GM21390 (cell line): ENCODE measurements around the gene QRICH1.

Experiments used
- ATAC-seq: cut with Tn5 transposase; IDR thresholded peaks from one replicate; pipeline ENCODE4 v1.9.1; 2021; ENCODE audit not compliant: unreplicated experiment

QRICH1 gene, protein sequence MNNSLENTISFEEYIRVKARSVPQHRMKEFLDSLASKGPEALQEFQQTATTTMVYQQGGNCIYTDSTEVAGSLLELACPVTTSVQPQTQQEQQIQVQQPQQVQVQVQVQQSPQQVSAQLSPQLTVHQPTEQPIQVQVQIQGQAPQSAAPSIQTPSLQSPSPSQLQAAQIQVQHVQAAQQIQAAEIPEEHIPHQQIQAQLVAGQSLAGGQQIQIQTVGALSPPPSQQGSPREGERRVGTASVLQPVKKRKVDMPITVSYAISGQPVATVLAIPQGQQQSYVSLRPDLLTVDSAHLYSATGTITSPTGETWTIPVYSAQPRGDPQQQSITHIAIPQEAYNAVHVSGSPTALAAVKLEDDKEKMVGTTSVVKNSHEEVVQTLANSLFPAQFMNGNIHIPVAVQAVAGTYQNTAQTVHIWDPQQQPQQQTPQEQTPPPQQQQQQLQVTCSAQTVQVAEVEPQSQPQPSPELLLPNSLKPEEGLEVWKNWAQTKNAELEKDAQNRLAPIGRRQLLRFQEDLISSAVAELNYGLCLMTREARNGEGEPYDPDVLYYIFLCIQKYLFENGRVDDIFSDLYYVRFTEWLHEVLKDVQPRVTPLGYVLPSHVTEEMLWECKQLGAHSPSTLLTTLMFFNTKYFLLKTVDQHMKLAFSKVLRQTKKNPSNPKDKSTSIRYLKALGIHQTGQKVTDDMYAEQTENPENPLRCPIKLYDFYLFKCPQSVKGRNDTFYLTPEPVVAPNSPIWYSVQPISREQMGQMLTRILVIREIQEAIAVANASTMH

DNA sequence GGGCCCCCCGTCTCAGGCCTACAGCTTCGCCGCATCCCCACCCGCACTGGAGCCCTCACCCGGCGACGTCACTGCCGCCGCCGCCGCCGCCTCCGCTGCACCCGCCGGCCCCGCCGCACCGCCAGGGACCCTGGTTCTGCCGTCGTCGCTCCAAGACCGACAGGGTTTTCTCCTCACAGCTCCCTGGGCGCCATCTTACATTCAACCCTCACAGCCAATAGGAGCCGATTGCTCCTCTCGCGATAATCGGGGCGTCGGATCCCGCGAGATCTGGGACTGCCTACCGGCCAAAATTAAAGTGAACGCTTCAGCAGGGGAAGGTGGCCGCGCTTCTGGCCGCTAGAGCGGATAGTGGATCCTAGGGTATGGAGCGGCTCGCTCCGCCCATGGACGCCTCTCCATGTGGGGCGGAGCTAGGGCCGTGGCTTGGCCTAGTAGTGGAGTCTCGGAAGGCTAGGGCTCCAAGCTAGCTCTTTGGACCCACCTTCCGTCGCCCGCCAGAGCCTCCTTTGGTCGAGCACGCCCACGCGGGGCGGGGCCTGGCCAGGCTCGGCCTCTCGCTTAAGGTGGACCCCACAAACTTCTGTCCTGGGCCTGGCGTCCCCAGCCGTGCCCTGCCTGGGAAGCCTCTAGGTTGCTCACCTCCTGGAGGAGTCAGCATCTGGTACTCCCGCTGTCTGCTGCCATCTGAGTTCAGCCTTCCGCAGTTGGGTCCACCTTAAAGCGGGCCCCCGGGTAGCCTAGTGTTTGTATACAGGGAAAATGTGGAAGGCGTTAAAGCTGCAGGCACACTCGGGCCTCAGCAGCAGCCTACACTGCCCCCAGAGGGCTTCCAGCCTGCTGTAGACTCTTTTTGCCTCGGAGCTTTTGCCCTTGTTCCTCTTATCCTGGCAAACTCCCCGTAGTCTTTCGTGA lies at the start of gene QRICH1:
Gene QRICH1, minus strand, starts transcription at position 219 of the 915 bp plus-strand sequence. CDS start 17,054 bp downstream, outside the sequence.
- ATAC-seq, result peak; percentile 75

GRCh38 chr3:49140080-49140479 lies 46.2 kb upstream of the QRICH1 start:
- no peak for ATAC-seq

GRCh38 chr3:49135499-49135898 lies 41.6 kb upstream of the QRICH1 start:
- no peak for ATAC-seq

DNA sequence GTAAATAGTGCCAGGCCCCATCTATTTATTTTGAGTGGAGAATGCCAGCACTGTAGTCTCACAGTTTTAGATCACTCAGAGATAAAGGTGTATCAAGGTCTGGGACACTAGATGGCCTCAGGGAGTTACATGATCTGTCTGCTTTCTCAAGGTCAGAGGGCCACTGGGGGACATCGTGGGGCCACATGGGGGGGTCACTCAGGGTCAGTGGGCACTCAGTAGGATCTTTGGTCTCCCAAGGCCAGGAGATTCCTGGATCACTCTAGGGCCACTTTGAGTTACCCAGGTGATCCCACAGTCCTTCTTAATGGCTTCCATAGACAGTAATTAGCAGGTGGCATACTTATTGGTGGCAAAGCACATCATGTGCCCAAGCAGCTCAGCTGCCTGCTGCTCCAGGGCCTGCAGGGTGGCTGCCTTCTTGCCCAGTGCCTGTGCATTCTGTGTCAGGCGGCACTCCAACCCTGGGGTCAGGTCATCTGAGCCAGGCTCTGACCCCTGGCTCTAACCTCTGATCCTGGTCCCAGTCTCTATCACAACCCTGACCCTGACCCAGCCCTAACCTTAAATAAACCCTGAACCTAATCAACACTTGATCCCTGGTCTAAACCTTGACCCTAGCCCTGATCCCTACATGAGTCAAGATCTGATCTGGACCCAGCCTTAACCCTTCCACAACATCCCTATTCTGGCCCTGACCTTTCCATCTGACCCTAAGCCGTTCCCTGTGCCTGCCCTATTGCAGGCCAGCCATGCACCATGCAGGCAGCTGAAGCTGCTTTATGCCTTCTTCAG lies 40.8 kb upstream of the QRICH1 start:
- ATAC-seq, result no peak

- ATAC-seq, result no peak
These were observed 39.5 kb upstream of the QRICH1 start for GRCh38 chr3:49133226-49133951.

GRCh38 chr3:49132437-49133225 lies 38.8 kb upstream of the QRICH1 start, which contains the start of gene LAMB2:
Gene LAMB2, minus strand, starts transcription at chr3:49133050. Its CDS starts 183 bp downstream, at chr3:49132867.
- ATAC-seq, result no peak

- ATAC-seq, result no peak
These were observed 38.2 kb upstream of the QRICH1 start for GRCh38 chr3:49132073-49132436.

- ATAC-seq, result no peak
These were observed 37.7 kb upstream of the QRICH1 start for GRCh38 chr3:49131576-49131975.

GRCh38 chr3:49131040-49131439 lies 37.2 kb upstream of the QRICH1 start:
- no peak for ATAC-seq

GRCh38 chr3:49124991-49125670 lies 31.3 kb upstream of the QRICH1 start:
- no peak for ATAC-seq

DNA sequence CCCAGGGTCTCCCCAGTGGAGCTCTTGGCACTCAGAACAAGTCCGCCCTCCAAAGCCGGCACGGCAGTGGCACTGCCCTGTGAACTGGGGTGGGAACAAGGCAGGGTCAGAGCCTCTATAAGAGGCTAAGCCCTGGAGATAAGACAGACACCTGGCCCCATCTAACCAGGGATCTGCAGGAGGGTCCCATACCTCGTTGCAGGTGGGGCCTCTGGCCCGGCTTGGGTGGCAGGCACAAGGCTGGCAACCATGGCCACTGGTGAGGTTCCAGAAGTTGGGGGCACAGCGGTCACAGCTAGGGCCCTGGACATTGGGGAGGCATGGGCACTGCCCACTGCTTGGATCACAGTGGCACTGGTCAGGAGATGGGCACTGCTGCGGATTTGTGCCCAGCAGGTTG lies 30.3 kb upstream of the QRICH1 start:
- ATAC-seq, result no peak

- no peak for ATAC-seq
These were observed 29.8 kb upstream of the QRICH1 start for GRCh38 chr3:49123687-49124086.

- ATAC-seq, result no peak
These were observed 29.1 kb upstream of the QRICH1 start for GRCh38 chr3:49122886-49123545.

GRCh38 chr3:49122451-49122850 lies 28.6 kb upstream of the QRICH1 start:
- no peak for ATAC-seq

DNA sequence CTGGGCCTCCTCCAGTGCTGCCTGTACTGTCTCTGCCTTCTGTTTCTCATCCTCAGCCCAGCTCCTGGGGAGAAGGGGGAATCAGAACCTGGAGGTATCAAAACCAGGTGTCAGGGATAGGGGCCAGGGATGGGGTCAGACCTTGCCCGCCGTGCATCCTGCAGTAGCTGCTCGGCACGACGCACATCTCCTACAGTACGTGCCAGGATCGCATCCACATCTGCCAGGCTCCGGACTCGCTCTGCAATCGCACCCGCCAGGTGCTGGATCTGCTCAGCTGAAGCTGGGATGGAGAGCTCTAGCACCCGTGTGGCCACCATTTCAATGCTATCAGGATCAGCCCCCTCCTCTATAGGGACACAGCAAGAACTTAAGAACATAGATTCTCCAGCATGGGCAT lies 28.2 kb upstream of the QRICH1 start:
- ATAC-seq, result no peak

DNA sequence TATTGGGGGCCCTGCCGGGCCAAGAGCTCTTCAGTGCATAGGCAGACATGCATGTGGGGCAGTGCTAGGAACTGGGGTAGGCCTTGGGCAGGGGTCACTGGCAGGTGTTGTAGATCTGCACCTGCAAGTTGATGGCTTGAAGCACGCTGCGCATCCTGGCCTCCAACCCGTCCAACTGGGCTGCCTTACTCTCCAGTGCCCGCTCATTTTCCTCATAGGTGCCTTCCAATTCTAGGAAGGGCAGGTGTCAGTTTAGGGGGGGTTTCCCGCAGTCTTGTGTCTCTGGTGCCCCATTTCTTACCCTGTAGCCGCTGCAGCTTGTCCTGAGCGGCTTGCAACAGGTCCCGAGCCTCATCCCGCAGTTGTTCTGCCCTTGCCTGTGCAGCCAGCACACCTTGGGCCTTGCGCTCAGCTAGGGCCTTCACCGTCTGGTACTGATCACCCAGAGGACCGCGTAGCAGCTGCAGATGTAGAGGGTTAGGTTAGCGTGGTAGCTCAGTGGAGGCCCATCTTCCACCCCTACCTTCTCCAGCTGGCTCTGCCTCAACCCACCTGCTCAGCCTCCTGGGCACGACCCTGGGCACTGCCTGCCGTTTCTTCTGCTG lies 27.4 kb upstream of the QRICH1 start:
- no peak for ATAC-seq

DNA sequence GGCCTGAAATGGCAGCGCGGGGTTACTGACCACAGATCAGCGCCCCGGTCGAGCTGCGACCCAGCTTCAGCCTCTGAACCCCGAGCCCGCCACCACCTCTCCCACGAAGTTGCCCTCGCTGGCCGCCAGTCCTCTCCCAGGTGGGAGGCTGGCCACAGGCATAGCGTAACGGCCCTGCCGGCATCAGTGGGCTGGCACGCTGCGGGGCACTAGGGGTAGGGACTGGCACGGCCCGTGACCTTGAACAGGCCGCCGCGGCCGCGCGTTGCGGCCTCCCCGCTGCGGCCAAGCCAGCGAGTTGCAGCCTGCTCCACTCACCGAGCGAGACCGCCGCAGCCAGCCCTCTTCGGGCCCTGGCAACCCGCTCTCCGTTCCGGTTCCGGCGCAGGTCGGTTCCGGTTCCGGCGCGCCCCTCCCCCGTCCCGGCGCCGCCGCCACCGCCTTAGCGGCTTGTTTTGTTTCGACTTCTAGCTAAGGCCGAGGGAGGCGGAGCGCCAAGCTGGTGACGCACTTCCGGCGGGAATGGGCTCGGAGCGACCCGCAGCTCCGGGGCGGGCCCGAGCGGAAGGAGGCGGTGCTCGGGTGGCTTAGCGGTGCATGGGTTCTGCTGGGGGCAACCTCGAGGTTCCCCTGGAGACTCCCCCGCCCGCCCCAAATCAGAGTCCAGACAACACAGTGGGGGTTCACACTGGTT lies 26.7 kb upstream of the QRICH1 start, which contains the start of gene USP19:
Gene USP19, minus strand, starts transcription at position 386 of the 694 bp plus-strand sequence. CDS start 1,678 bp downstream, outside the sequence.
- peak; percentile 84 for ATAC-seq
